Neural cell (in vitro differentiated cells): ENCODE data around the gene SLC12A9. TPM values are rescaled to one million over a fixed set of nuclear protein-coding genes. Genes with fewer than 3 reads are reported as not detected.

Experiments
- H2AFZ ChIP-seq: fragments of 200-600, 300-800 bp; sonication (generic), shearing (Covaris generic); 2 replicates; pipeline ENCODE4 v1.6.0; 2014; ENCODE audit warnings: low read depth, mild to moderate bottlenecking, antibody characterized with exemption, low read length, moderate library complexity
- H3F3A ChIP-seq: fragments of 200-600 bp; shearing (Covaris generic); 2 replicates; pipeline ENCODE4 v1.6.1; 2016; ENCODE audit warnings: mild to moderate bottlenecking, moderate library complexity, mixed read lengths, antibody characterized with exemption, low read length; ENCODE audit not compliant: insufficient read depth, poor library complexity, severe bottlenecking
- H3K27ac ChIP-seq: fragments of 200-600, 300-800 bp; sonication (generic), shearing (Covaris generic); 2 replicates; pipeline ENCODE4 v1.5.1; 2014; ENCODE audit warnings: mild to moderate bottlenecking, low read length, moderate library complexity
- H3K27me3 ChIP-seq: fragments of 300-800, 200-600 bp; sonication (generic), shearing (Covaris generic); 2 replicates; pipeline ENCODE4 v1.6.0; 2014; ENCODE audit warnings: mild to moderate bottlenecking, low read depth, low read length, moderate library complexity; ENCODE audit not compliant: insufficient read depth
- H3K36me3 ChIP-seq: fragments of 300-800, 200-600 bp; sonication (generic), shearing (Covaris generic); 2 replicates; pipeline ENCODE4 v1.5.1; 2014; ENCODE audit warnings: mild to moderate bottlenecking, antibody characterized with exemption, low read length, moderate library complexity; ENCODE audit not compliant: insufficient read depth
- H3K4me2 ChIP-seq: fragments of 300-800, 200-600 bp; sonication (generic), shearing (Covaris generic); 2 replicates; pipeline ENCODE4 v1.6.0; 2014; ENCODE audit warnings: mild to moderate bottlenecking, low read length
- H3K4me3 ChIP-seq: fragments of 300-800, 200-600 bp; sonication (generic), shearing (Covaris generic); 2 replicates; pipeline ENCODE4 v1.5.1; 2014; ENCODE audit warnings: mild to moderate bottlenecking, low read length, moderate library complexity
- H3K79me2 ChIP-seq: fragments of 200-600 bp; shearing (Covaris generic); replicated peaks from 2 replicates; pipeline ENCODE4 v1.6.0; 2014; ENCODE audit warnings: mild to moderate bottlenecking, low read length, moderate library complexity; ENCODE audit not compliant: insufficient read depth
- H3K9ac ChIP-seq: fragments of 300-800, 200-600 bp; sonication (generic), shearing (Covaris generic); 2 replicates; pipeline ENCODE4 v1.6.1; 2016; ENCODE audit warnings: mild to moderate bottlenecking, low read length, mixed read lengths
- H3K9me2 ChIP-seq: fragments of 200-600 bp; shearing (Covaris generic); 2 replicates; pipeline ENCODE4 v1.6.1; 2016; ENCODE audit warnings: mild to moderate bottlenecking, low read length, mixed read lengths; ENCODE audit not compliant: insufficient read depth
- H3K9me3 ChIP-seq: fragments of 200-600, 300-800 bp; sonication (generic), shearing (Covaris generic); 2 replicates; pipeline ENCODE4 v1.6.1; 2016; ENCODE audit warnings: mild to moderate bottlenecking, mixed run types, low read length, moderate library complexity, mixed read lengths
- H4K20me1 ChIP-seq: fragments of 200-600 bp; shearing (Covaris generic); 2 replicates; pipeline ENCODE4 v1.6.1; 2016; ENCODE audit warnings: mild to moderate bottlenecking, mixed run types; ENCODE audit not compliant: insufficient read depth
- EP300 ChIP-seq: fragments of 450-650 bp; conservative IDR thresholded peaks from 2 replicates; pipeline ENCODE4 v1.6.1; 2014; ENCODE audit warnings: antibody characterized with exemption, mild to moderate bottlenecking, moderate library complexity; ENCODE audit not compliant: poor library complexity, severe bottlenecking
- EZH2 ChIP-seq: fragments of 200-600, 300-800 bp; shearing (Covaris generic), sonication (generic); IDR thresholded peaks from 2 replicates; pipeline ENCODE4 v1.6.1; 2014; ENCODE audit warnings: antibody characterized with exemption, low read length, borderline replicate concordance, mild to moderate bottlenecking; ENCODE audit not compliant: insufficient read depth, poor library complexity, severe bottlenecking
- MXI1 ChIP-seq: fragments of 450-650 bp; conservative IDR thresholded peaks from 2 replicates; pipeline ENCODE4 v1.6.1; 2014; ENCODE audit warnings: antibody characterized with exemption, mild to moderate bottlenecking; ENCODE audit not compliant: poor library complexity, severe bottlenecking
- POLR2AphosphoS5 ChIP-seq: IDR thresholded peaks from 2 replicates; pipeline ENCODE4 v1.6.1; 2012
- RAD21 ChIP-seq: fragments of 450-650 bp; conservative IDR thresholded peaks from 2 replicates; pipeline ENCODE4 v1.6.1; 2014; ENCODE audit warnings: antibody characterized with exemption, mild to moderate bottlenecking, moderate library complexity
- SMC3 ChIP-seq: fragments of 450-650 bp; conservative IDR thresholded peaks from 2 replicates; pipeline ENCODE4 v1.6.1; 2014; ENCODE audit warnings: antibody characterized with exemption, mild to moderate bottlenecking, moderate library complexity; ENCODE audit not compliant: poor library complexity
- polyA plus RNA-seq: library from polyadenylated mRNA; depleted of rRNA; stranded (reverse); fragments of >200 nt; gene quantifications from 2 replicates; pipeline ENCODE4 v1.2.3, GENCODE V29; 2014
- TF ChIP-seq, protein P1 (sequence below): IDR thresholded peaks from 2 replicates; pipeline ENCODE4 v1.6.1; 2012; ENCODE audit warnings: borderline replicate concordance

SLC12A9 gene
- polyA plus RNA-seq, 1 donor from 2014 or later = 21.2 TPM

GRCh38 chr7:100855515-100855914 lies 3.0 kb downstream of the SLC12A9 start:
- no peak overlapping the region for H3K9ac ChIP-seq

DNA sequence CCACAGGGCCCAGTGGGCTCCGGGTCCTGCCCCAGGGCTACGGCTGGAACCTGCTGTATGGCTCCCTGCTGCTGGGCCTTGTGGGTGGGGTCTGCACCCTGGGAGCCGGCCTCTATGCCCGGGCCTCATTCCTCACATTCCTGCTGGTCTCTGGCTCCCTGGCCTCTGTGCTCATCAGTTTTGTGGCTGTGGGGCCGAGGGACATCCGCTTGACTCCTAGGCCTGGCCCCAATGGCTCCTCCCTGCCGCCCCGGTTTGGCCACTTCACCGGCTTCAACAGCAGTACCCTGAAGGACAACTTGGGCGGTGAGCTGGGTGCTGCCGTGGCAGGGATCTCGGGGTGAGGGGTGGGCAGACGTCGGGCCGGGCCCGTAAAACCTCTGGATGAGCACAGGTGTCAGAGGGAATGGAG lies 4.4 kb downstream of the SLC12A9 start:
- Histone ChIP-seq H3K4me3 (no peak overlapping the region), H3K36me3 (no peaks in the 10 kb centered on the region), H4K20me1 (no peaks in the 10 kb centered on the region), H3K79me2 (no peaks in the 10 kb centered on the region), H3K9me2 (no peaks in the 10 kb centered on the region), H3K9ac (no peak overlapping the region), H3F3A (no peaks in the 10 kb centered on the region), H2AFZ (no peak overlapping the region), H3K27ac (no peak overlapping the region), H3K9me3 (no peaks in the 10 kb centered on the region), H3K4me2 (no peak overlapping the region), H3K27me3 (no peaks in the 10 kb centered on the region)
- TF ChIP-seq POLR2AphosphoS5 (no peak), EP300 (no peak), SMC3 (no peak), MXI1 (no peak), RAD21 (no peak), EZH2 (no peak)
- TF ChIP-seq, protein P1, sequence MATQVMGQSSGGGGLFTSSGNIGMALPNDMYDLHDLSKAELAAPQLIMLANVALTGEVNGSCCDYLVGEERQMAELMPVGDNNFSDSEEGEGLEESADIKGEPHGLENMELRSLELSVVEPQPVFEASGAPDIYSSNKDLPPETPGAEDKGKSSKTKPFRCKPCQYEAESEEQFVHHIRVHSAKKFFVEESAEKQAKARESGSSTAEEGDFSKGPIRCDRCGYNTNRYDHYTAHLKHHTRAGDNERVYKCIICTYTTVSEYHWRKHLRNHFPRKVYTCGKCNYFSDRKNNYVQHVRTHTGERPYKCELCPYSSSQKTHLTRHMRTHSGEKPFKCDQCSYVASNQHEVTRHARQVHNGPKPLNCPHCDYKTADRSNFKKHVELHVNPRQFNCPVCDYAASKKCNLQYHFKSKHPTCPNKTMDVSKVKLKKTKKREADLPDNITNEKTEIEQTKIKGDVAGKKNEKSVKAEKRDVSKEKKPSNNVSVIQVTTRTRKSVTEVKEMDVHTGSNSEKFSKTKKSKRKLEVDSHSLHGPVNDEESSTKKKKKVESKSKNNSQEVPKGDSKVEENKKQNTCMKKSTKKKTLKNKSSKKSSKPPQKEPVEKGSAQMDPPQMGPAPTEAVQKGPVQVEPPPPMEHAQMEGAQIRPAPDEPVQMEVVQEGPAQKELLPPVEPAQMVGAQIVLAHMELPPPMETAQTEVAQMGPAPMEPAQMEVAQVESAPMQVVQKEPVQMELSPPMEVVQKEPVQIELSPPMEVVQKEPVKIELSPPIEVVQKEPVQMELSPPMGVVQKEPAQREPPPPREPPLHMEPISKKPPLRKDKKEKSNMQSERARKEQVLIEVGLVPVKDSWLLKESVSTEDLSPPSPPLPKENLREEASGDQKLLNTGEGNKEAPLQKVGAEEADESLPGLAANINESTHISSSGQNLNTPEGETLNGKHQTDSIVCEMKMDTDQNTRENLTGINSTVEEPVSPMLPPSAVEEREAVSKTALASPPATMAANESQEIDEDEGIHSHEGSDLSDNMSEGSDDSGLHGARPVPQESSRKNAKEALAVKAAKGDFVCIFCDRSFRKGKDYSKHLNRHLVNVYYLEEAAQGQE = no peak

More at GRCh38 chr7:100855515-100855914, 3.0 kb downstream of the SLC12A9 start:
- Histone ChIP-seq H3K27me3 (no peaks in the 10 kb centered on the region), H3F3A (no peaks in the 10 kb centered on the region), H4K20me1 (no peaks in the 10 kb centered on the region), H3K9me2 (no peaks in the 10 kb centered on the region), H3K27ac (no peak overlapping the region), H3K9me3 (no peaks in the 10 kb centered on the region), H3K79me2 (no peaks in the 10 kb centered on the region), H3K4me2 (no peak overlapping the region), H3K4me3 (no peak overlapping the region), H3K36me3 (no peaks in the 10 kb centered on the region), H2AFZ (no peak overlapping the region)
- TF ChIP-seq RAD21 = no peak
- TF ChIP-seq EP300 = no peak
- TF ChIP-seq, protein P1 = no peak
- TF ChIP-seq EZH2 = no peak
- TF ChIP-seq MXI1 = no peak
